ENCODE results near the gene CABP2.

DNA sequence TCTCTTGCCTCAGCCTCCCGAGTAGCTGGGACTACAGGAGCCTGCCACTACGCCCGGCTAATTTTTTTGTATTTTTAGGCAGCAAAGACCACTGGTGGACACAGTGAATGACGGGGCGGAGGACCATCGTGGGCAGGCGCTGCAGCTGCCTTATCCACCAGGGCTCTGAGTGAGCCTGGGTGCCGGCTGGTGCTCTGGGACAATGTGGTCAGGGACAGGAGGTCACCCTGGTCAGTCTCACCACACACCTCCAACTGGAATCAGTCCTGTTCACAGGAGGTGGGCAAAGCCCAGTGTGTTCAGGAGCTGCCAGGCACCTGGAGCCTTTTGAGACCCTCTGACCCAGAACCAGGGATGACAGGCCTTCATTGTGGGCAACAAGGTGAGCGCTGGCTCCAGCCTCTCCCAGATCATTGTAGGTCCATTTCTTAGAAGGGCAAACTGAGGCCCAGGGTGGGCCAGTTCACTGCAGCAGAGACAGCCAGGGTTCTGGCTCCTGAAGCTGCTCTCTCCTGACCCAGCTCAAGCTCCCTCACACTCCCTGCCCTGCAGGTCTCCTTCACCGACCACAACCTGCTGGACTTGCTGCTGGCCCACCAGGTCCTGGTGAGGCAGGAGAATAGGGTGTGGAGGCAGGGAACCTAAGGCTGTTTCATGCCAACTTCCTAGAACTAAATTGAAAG is 15.7 kb upstream of the CABP2 start:
- TF ChIP-seq CTCF (IDR thresholded peaks at IDR 0.05) (no peak), ZFX (IDR thresholded peaks at IDR 0.05; ENCODE audit: borderline replicate concordance) (no peak)

Data from 22Rv1 (cell line).